Measurements from ENCODE around the gene GAS7.

Gene GAS7

GRCh38 chr17:10087355-10087754, 111.1 kb downstream of the GAS7 start:
- TF ChIP-seq TARDBP (IDR thresholded peaks at IDR 0.05) (no peak), LEF1 (IDR thresholded peaks at IDR 0.05; ENCODE audit: borderline replicate concordance) (no peak), FOXK2 (IDR thresholded peaks at IDR 0.05) (no peak)
- ChIA-PET POLR2A (no interaction called here), CTCF (interaction anchor here (0.6 kb wide), 1 partner anchor 99 kb away, joined by 3 read pairs; no protein-coding TSS in a partner anchor)
- no peak for DNase-seq (ENCODE audit: extremely low spot score)

- CTCF ChIA-PET: no interaction called here
- POLR2A ChIA-PET: no interaction called here
- no peak for DNase-seq (ENCODE audit: extremely low spot score)
- TF ChIP-seq ELF4 (IDR thresholded peaks at IDR 0.05) (no peak), NFRKB (IDR thresholded peaks at IDR 0.05) (no peak), BHLHE40 (IDR thresholded peaks at IDR 0.05; ENCODE audit: borderline replicate concordance) (no peak), HDGF (IDR thresholded peaks at IDR 0.05; ENCODE audit: borderline replicate concordance) (no peak), FOXM1 (IDR thresholded peaks at IDR 0.05; ENCODE audit: borderline replicate concordance) (no peak), FOXK2 (IDR thresholded peaks at IDR 0.05) (no peak), FOXA1 (IDR thresholded peaks at IDR 0.05) (no peak), LEF1 (IDR thresholded peaks at IDR 0.05; ENCODE audit: borderline replicate concordance) (no peak), CTBP1 (IDR thresholded peaks at IDR 0.05; ENCODE audit: borderline replicate concordance) (no peak)
Measured at GRCh38 chr17:10083864-10084263, 114.5 kb downstream of the GAS7 start.

- ChIA-PET CTCF (interaction anchor here (0.6 kb wide), 1 partner anchor 51 kb away, joined by 4 read pairs; no protein-coding TSS in a partner anchor), POLR2A (no interaction called here)
Measured at GRCh38 chr17:10082795-10083194, 115.6 kb downstream of the GAS7 start.

GRCh38 chr17:10081571-10082169, 116.7 kb downstream of the GAS7 start:
- no peak for DNase-seq (ENCODE audit: extremely low spot score)
- POLR2A ChIA-PET: no interaction called here
- TF ChIP-seq PKNOX1 (IDR thresholded peaks at IDR 0.05): no peak
- no peak for TF ChIP-seq ARNT (IDR thresholded peaks at IDR 0.05)
- no peak for TF ChIP-seq HDGF (IDR thresholded peaks at IDR 0.05; ENCODE audit: borderline replicate concordance)
- no peak for TF ChIP-seq L3MBTL2 (conservative IDR thresholded peaks at IDR 0.05)
- TF ChIP-seq FOXA1 (IDR thresholded peaks at IDR 0.05): no peak
- TF ChIP-seq SUZ12 (IDR thresholded peaks at IDR 0.05): no peak
- TF ChIP-seq ELF4 (IDR thresholded peaks at IDR 0.05): no peak
- TF ChIP-seq BHLHE40 (IDR thresholded peaks at IDR 0.05; ENCODE audit: borderline replicate concordance): no peak
- TF ChIP-seq FOXK2 (IDR thresholded peaks at IDR 0.05): no peak
- no peak for TF ChIP-seq FOXM1 (IDR thresholded peaks at IDR 0.05; ENCODE audit: borderline replicate concordance)
- CTCF ChIA-PET: no interaction called here

More at GRCh38 chr17:10082795-10083194, 115.6 kb downstream of the GAS7 start:
- no peak for DNase-seq (ENCODE audit: extremely low spot score)
- TF ChIP-seq FOXM1 (IDR thresholded peaks at IDR 0.05; ENCODE audit: borderline replicate concordance) (no peak), PKNOX1 (IDR thresholded peaks at IDR 0.05) (no peak), FOXA1 (IDR thresholded peaks at IDR 0.05) (no peak), ELF4 (IDR thresholded peaks at IDR 0.05) (no peak), L3MBTL2 (conservative IDR thresholded peaks at IDR 0.05) (no peak), ARNT (IDR thresholded peaks at IDR 0.05) (no peak), LEF1 (IDR thresholded peaks at IDR 0.05; ENCODE audit: borderline replicate concordance) (no peak), TARDBP (IDR thresholded peaks at IDR 0.05) (no peak), NFRKB (IDR thresholded peaks at IDR 0.05) (no peak), BHLHE40 (IDR thresholded peaks at IDR 0.05; ENCODE audit: borderline replicate concordance) (no peak), HDGF (IDR thresholded peaks at IDR 0.05; ENCODE audit: borderline replicate concordance) (no peak), FOXK2 (IDR thresholded peaks at IDR 0.05) (no peak), SP1 (IDR thresholded peaks at IDR 0.05) (no peak), CTBP1 (IDR thresholded peaks at IDR 0.05; ENCODE audit: borderline replicate concordance) (no peak), SUZ12 (IDR thresholded peaks at IDR 0.05) (no peak)

- no peak for DNase-seq (ENCODE audit: extremely low spot score)
- TF ChIP-seq NFRKB (IDR thresholded peaks at IDR 0.05) (no peak), FOXA1 (IDR thresholded peaks at IDR 0.05) (no peak), PKNOX1 (IDR thresholded peaks at IDR 0.05) (no peak), ZNF384 (IDR thresholded peaks at IDR 0.05) (no peak), SP1 (IDR thresholded peaks at IDR 0.05) (no peak), ELF4 (IDR thresholded peaks at IDR 0.05) (no peak), ARNT (IDR thresholded peaks at IDR 0.05) (no peak), FOXK2 (IDR thresholded peaks at IDR 0.05) (no peak), LEF1 (IDR thresholded peaks at IDR 0.05; ENCODE audit: borderline replicate concordance) (no peak), CTBP1 (IDR thresholded peaks at IDR 0.05; ENCODE audit: borderline replicate concordance) (no peak), TARDBP (IDR thresholded peaks at IDR 0.05) (no peak), HDGF (IDR thresholded peaks at IDR 0.05; ENCODE audit: borderline replicate concordance) (no peak), SUZ12 (IDR thresholded peaks at IDR 0.05) (no peak), L3MBTL2 (conservative IDR thresholded peaks at IDR 0.05) (no peak), BHLHE40 (IDR thresholded peaks at IDR 0.05; ENCODE audit: borderline replicate concordance) (no peak), FOXM1 (IDR thresholded peaks at IDR 0.05; ENCODE audit: borderline replicate concordance) (no peak)
- POLR2A ChIA-PET: no interaction called here
- CTCF ChIA-PET: no interaction called here
Measured at GRCh38 chr17:10077561-10078299, 120.7 kb downstream of the GAS7 start.

GRCh38 chr17:10075919-10076318, 122.5 kb downstream of the GAS7 start:
- no peak for DNase-seq (ENCODE audit: extremely low spot score)
- POLR2A ChIA-PET: interaction anchor here (0.7 kb wide), 1 partner anchor 145 kb away, joined by 4 read pairs; no protein-coding TSS in a partner anchor
- TF ChIP-seq FOXM1 (IDR thresholded peaks at IDR 0.05; ENCODE audit: borderline replicate concordance) (no peak), ZNF384 (IDR thresholded peaks at IDR 0.05) (no peak), CTBP1 (IDR thresholded peaks at IDR 0.05; ENCODE audit: borderline replicate concordance) (no peak), PKNOX1 (IDR thresholded peaks at IDR 0.05) (no peak), ARNT (IDR thresholded peaks at IDR 0.05) (no peak), BHLHE40 (IDR thresholded peaks at IDR 0.05; ENCODE audit: borderline replicate concordance) (no peak), ELF4 (IDR thresholded peaks at IDR 0.05) (no peak), LEF1 (IDR thresholded peaks at IDR 0.05; ENCODE audit: borderline replicate concordance) (no peak), TARDBP (IDR thresholded peaks at IDR 0.05) (no peak), FOXK2 (IDR thresholded peaks at IDR 0.05) (no peak), SUZ12 (IDR thresholded peaks at IDR 0.05) (no peak)
- CTCF ChIA-PET: no interaction called here
